H1 (cell line): Measurements from ENCODE around the gene CYBB. TPM values are rescaled to one million over a fixed set of nuclear protein-coding genes. Genes with fewer than 3 reads are reported as not detected.

Source experiments
- BACH1 ChIP-seq: IDR thresholded peaks from 2 replicates; pipeline ENCODE4 v1.6.1; 2012; ENCODE audit warnings: low read length, improper control_type of control experiment
- BCL11A ChIP-seq, 2 experiments: IDR thresholded peaks; one replicate each; pipeline ENCODE4 v1.6.1; 2011; ENCODE audit warnings: low read depth in 2 of 2, low read length in 2 of 2, mild to moderate bottlenecking in 2 of 2
- CHD2 ChIP-seq: IDR thresholded peaks from 2 replicates; pipeline ENCODE4 v1.6.1; 2012; ENCODE audit warnings: low read length, improper control_type of control experiment
- CHD7 ChIP-seq: fragments of 300-600 bp; sonication (generic); IDR thresholded peaks from 2 replicates; pipeline ENCODE4 v1.7.1; 2012; ENCODE audit warnings: low read length, moderate library complexity, mild to moderate bottlenecking, inconsistent platforms; ENCODE audit not compliant: insufficient replicate concordance
- CREB1 ChIP-seq: IDR thresholded peaks from 2 replicates; pipeline ENCODE4 v1.6.1; 2012; ENCODE audit warnings: inconsistent platforms
- NANOG ChIP-seq: IDR thresholded peaks from 2 replicates; pipeline ENCODE4 v1.6.1; 2011; ENCODE audit warnings: low read length, low read depth, mild to moderate bottlenecking, inconsistent platforms; ENCODE audit not compliant: insufficient read depth, poor library complexity, severe bottlenecking
- PHF8 ChIP-seq: fragments of 200-600 bp; sonication (generic); conservative IDR thresholded peaks from 2 replicates; pipeline ENCODE4 v1.7.1; 2012; ENCODE audit warnings: low read depth, mild to moderate bottlenecking, inconsistent platforms, low read length, moderate library complexity
- POU5F1 ChIP-seq: IDR thresholded peaks from 2 replicates; pipeline ENCODE4 v1.6.1; 2011; ENCODE audit warnings: low read depth, mild to moderate bottlenecking, low read length, moderate library complexity
- RBBP5 ChIP-seq: IDR thresholded peaks from 2 replicates; pipeline ENCODE4 v1.7.1; 2012; ENCODE audit warnings: low read depth, mild to moderate bottlenecking, inconsistent platforms, low read length, moderate library complexity, borderline replicate concordance
- SIRT6 ChIP-seq: IDR thresholded peaks from one replicate; pipeline ENCODE4 v1.7.1; 2012; ENCODE audit warnings: low read length, inconsistent platforms
- polyA plus RNA-seq, 7 experiments: library from polyadenylated mRNA; depleted of rRNA in 3 of 7; stranded (reverse) in 5 of 7; unstranded in 2 of 7; fragments of >200 nt in 5 of 7; fragments of 200-250 nt in 2 of 7; gene quantifications; 1 replicate in 5 of 7; 2 replicates in 1 of 7; 4 replicates in 1 of 7; pipeline versions ENCODE4 v1.2.1 to v1.2.3, GENCODE V29; 2011 to 2013; ENCODE audit warnings: missing spikeins in 2 of 7, mixed read lengths in 2 of 7
- total RNA-seq: library from RNA; stranded (reverse); fragmentation: NEBNext Ultra II Directional; extraction: Animal tissue kit (Norgen Biotek cat#: 25700); gene quantifications from 2 replicates; pipeline ENCODE4 v1.2.1, GENCODE V29; 2021

CYBB gene
- total and polyA plus RNA-seq, 2 of the 8 experiments (the other 6 are each of a cell fraction or from before 2014, with no cell fraction given), result 0.03 to 0.09 TPM

GRCh38 chrX:37786624-37787422 is 7.0 kb downstream of the CYBB start (continued):
- TF ChIP-seq CHD7 (no peak), RBBP5 (no peak), CREB1 (no peak), PHF8 (no peak), SIRT6 (no peak), POU5F1 (no peak), BACH1 (no peak), NANOG (no peak), BCL11A (IDR thresholded peaks at IDR 0.05; ENCODE audit: low read depth in 2 of 2, low read length in 2 of 2) (no peak), CHD2 (no peak)
